GM18517 (cell line): ENCODE measurements around the gene ZSCAN5A.
"Not testable (repeated sequence)": the region's sequence is repeated elsewhere in the genome, so short reads cannot be mapped to it uniquely, and the experiment has no call there.

Experiments used
- ATAC-seq: cut with Tn5 transposase; IDR thresholded peaks from one replicate; pipeline ENCODE4 v1.9.1; 2021; ENCODE audit warnings: mild to moderate bottlenecking, moderate library complexity; ENCODE audit not compliant: unreplicated experiment

ZSCAN5A gene

GRCh38 chr19:56217039-56217949 is 97.3 kb downstream of the ZSCAN5A start:
- ATAC-seq: no peak

DNA sequence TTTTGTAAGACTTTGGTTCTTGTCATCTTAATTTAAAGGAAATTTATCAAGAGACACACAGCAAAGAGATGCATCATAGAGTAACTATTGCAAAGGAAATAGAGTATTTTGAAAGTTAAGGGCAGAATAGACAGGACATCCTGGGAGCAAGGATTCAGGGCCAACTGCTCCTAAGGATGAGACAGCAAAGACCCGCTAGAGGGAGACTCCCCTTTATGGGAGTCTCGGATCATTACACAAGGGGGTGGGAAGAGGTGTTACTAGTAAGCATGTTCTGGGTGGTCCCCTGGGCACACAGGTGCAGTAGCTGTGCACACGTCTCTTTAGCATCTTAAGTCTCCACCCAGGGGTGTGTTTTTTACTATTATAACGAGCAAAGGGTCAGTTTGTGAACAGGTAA is 102.9 kb downstream of the ZSCAN5A start:
- no peak for ATAC-seq

DNA sequence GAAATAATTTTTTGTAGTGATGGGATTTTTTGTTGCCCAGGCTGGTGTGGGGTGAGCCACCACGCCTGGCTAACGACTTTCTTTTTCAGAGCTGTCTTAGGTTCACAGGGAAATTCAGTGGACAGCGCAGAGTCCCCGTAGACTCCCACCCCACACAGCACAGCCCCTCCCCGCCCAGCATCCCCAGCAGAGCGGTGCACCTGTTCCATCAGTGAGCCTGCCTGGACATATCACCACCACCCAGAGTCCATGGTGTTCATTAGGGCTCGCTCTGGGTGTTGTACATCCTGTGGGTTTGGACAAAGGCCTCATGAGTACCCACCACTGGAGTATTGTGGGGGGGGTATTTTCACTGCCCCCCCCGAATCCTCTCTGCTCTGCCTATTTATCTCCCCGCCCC is 104.6 kb downstream of the ZSCAN5A start:
- ATAC-seq: not testable (repeated sequence)

- no peak for ATAC-seq
Observed at GRCh38 chr19:56209091-56209490, 105.5 kb downstream of the ZSCAN5A start.

GRCh38 chr19:56207581-56207980 is 107.1 kb downstream of the ZSCAN5A start:
- not testable (repeated sequence) for ATAC-seq

DNA sequence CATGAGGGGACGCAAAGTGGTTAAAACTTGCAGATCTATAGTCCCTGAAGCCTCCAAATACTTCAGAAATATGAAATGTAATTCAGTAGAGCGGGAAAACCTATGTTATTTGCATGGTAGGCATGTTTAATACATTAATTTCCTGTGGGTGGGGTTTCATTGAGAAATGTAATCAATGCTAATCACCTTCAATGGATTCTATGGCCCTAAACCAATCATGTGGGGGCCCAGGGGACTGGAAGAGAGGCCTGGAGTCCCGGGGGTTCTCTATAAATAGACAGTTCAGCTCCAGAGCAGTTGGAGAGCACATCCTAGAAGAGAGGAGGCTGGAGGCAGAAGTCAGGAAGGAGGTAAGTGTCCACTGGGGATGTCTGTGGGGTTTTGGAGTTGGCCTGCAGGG is 112.7 kb downstream of the ZSCAN5A start, which contains the start of gene ZSCAN5C:
ZSCAN5C (plus strand) TSS at position 301 of the 400 bp plus-strand sequence. CDS start 3,641 bp downstream, outside the sequence.
- no peak for ATAC-seq

- ATAC-seq: no peak
Observed at GRCh38 chr19:56199687-56200086, 115.0 kb downstream of the ZSCAN5A start.

- ATAC-seq: not testable (repeated sequence)
Observed at GRCh38 chr19:56197646-56198045, 117.0 kb downstream of the ZSCAN5A start, which contains the start of gene ZSCAN5B. Gene ZSCAN5B, minus strand, starts transcription at chr19:56197783. Its CDS starts 4,731 bp downstream, at chr19:56193052.

DNA sequence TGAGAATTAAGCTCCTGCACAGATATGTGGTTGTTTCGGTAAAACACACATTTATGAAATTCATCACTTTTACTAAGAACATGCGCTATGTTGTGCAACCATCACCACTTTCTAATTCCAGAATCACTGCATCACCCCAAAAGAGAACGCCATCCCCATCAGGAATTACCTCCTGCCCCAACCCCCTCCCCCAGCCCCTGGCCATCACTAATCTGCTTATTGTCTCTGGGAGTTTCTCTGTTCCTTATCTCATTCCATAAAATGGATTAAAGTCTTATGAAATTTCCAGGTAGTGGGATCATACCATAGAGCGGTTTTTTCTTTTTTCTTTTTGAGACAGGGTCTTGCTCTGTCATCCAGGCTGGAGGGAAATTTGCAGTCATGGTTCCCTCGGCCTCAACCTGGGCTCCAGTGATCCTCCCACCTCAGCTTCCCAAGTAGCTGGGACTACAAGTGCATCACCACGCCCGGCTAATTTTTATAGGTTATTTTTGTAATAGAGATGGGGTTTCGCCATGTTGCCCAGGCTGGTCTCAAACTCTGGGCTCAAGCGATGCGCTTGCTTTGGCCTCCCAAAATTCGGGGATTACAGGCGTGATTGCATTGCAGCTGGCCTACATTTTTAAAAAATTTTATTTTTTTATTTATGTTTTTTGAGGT is 120.5 kb downstream of the ZSCAN5A start:
- ATAC-seq: no peak

DNA sequence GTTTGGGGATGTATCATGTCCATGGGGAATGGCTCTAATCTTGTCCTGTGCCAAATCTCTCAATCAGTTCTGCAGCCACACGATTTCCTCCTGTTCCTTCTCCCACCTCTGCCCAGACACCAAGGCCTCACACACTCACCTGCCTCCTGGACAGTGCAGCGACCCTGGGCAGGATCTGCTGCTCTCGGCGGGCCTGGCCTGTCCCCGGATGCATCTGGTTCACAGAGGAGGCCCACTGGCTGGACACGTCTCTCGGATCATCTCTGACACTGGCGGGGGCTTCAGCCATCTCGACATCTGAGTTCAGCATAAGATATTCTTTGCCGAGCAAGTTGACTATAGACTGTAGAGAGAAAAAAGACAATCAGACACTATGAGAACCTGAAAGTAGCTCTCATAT is 122.9 kb downstream of the ZSCAN5A start:
- ATAC-seq: no peak

DNA sequence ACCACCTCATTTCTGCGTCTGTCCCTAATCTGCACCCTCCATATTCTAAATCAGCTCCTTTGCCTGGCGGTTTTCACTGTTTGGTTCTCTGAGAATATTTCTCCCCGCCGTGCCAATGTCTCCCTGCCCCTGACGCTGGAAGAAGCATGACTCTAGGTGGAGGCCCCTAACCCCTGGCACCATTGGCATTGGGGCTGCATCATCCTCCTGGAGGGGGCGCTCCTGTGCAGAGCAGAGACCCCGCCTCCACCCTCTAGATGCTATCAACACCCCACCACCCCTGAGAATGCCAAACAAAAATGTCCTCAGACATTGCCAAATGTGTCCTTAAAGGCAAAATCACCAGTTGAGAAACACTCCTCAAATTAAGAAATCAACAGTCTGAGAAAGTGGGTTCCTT is 123.5 kb downstream of the ZSCAN5A start:
- no peak for ATAC-seq

- no peak for ATAC-seq
Observed at GRCh38 chr19:56189785-56190184, 124.9 kb downstream of the ZSCAN5A start.

DNA sequence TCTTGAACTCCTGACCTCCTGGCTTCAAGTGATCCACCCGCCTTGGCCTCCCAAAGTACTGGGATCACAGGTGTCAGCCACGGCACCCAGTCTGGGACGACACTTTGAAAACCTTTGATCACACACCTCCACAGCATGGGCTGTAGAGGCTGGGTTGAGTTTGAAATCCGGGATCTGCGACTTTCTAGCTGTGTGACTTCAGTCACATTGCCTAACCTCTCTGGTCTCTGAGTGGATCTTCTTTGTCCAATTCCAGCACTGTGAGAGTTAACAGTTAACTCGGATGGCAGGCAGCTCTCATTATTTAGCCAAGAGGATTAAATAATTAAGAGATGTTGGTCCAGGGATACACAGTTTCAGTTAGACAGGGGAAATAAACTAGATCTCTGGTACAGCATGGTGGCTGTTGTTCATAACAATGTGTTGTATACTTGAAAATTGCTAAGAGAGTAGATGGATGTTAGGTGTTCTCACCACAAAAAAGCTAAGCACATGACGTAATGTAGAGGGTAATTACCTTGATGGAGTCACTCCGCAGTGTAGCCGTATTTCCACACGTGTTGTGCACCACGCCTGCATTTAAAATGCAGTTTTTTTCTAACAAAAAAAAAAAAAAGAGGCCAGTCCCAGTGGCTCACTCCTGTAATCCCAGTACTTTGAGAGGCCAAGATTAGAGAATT is 136.9 kb downstream of the ZSCAN5A start:
- no peak for ATAC-seq

DNA sequence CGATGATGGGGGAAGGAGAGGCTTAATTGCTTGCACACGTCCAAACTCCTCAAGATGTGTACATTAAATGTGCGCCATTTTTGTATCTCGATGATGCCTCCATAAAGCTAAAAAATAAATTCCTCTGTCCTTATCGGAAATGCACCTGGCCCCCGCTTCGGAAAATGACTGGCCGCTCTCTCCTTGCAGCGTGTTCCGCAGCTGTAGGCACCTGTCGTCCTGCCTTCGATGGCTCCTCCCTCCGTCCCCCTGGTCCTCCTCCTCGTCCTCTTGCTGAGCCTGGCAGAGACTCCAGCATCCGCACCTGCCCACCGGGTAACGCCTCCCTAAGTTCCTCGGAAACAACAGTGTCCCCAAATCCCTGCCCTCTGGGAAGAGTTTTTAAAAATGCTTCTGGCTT is 137.8 kb downstream of the ZSCAN5A start:
- ATAC-seq: no peak

DNA sequence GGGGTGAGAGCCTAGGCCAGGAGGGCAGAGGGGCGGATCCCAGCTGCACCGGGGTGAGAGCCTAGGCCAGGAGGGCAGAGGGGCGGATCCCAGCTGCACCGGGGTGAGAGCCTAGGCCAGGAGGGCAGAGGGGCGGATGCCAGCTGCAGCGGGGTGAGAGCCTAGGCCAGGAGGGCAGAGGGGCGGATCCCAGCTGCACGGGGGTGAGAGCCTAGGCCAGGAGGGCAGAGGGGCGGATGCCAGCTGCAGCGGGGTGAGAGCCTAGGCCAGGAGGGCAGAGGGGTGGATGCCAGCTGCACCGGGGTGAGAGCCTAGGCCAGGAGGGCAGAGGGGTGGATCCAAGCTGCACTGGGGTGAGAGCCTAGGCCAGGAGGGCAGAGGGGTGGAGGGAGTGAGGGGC is 138.3 kb downstream of the ZSCAN5A start:
- not testable (repeated sequence) for ATAC-seq

DNA sequence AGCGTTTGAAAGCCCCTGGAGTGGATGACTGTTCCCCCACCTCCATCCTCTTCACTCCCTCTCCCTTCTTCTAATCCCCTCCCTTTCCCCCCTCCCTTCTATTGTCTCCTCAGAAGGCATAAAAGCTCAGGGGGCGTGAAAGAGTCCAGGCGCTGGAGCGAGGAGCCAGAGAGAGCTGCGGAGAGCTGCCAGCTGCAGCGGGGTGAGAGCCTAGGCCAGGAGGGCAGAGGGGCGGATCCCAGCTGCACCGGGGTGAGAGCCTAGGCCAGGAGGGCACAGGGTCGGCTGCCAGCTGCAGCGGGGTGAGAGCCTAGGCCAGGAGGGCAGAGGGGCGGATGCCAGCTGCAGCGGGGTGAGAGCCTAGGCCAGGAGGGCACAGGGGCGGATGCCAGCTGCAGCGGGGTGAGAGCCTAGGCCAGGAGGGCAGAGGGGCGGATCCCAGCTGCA is 138.8 kb downstream of the ZSCAN5A start, which contains the start of gene GALP:
GALP (plus strand) TSS at position 148 of the 447 bp plus-strand sequence. CDS start 1,101 bp downstream, outside the sequence.
- ATAC-seq: not testable (repeated sequence)

DNA sequence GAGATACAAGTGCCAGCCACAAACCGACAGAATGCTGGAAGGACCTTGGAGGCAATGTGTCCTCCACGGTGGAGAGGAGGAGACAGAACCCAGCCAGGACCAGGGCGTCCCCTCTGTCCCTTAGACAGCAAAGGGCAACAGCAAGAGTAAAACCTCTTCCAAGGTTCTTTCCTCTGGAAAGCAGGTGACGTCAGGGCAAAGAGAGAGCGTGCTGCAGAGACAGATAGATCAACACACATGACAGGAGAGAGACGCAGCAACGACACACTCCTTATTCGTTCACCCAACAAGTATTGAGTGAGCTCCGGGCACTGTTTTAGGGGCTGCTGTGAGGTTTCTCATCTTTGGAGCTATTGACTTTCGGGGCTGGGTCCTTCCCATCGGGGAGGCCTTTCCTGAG is 140.1 kb downstream of the ZSCAN5A start:
- no peak for ATAC-seq

- ATAC-seq: no peak
Observed at GRCh38 chr19:56174086-56174485, 140.6 kb downstream of the ZSCAN5A start.
